GM23338 (cell line): ENCODE measurements around the gene FYN. TPM values are rescaled to one million over a fixed set of nuclear protein-coding genes. Genes with fewer than 3 reads are reported as not detected.

Experiments
- ATAC-seq: fragments of 200-7000 bp; cut with Tn5 transposase; 3 replicates; pipeline ENCODE4 v1.9.1; 2020
- DNase-seq: peaks from one replicate; pipeline ENCODE4 v3.0.0-alpha.2; 2015; ENCODE audit warnings: low spot score
- H2AFZ ChIP-seq: fragments of 200-600 bp; sonication (generic); 2 replicates; pipeline ENCODE4 v1.8.0; 2016; ENCODE audit warnings: antibody characterized with exemption, mild to moderate bottlenecking, moderate library complexity
- H3F3A ChIP-seq: fragments of 200-600 bp; sonication (generic); replicated peaks from 2 replicates; pipeline ENCODE4 v1.8.0; 2017; ENCODE audit warnings: antibody characterized with exemption, mixed run types, low read depth
- H3K27ac ChIP-seq: fragments of 200-600 bp; sonication (generic); 2 replicates; pipeline ENCODE4 v1.6.1; 2016; ENCODE audit warnings: low read depth
- H3K27me3 ChIP-seq: fragments of 200-600 bp; sonication (generic); 2 replicates; pipeline ENCODE4 v1.8.0; 2016; ENCODE audit warnings: mild to moderate bottlenecking, mixed run types, moderate library complexity; ENCODE audit not compliant: insufficient read depth
- H3K36me3 ChIP-seq: fragments of 200-600 bp; sonication (generic); 2 replicates; pipeline ENCODE4 v1.8.0; 2016; ENCODE audit warnings: mild to moderate bottlenecking; ENCODE audit not compliant: insufficient read depth
- H3K4me1 ChIP-seq: fragments of 200-600 bp; sonication (generic); 2 replicates; pipeline ENCODE4 v1.8.0; 2016; ENCODE audit warnings: mild to moderate bottlenecking, moderate library complexity; ENCODE audit not compliant: insufficient read depth
- H3K4me2 ChIP-seq: fragments of 200-600 bp; sonication (generic); 2 replicates; pipeline ENCODE4 v1.7.1; 2017; ENCODE audit warnings: mixed run types
- H3K4me3 ChIP-seq: fragments of 200-600 bp; sonication (generic); 2 replicates; pipeline ENCODE4 v1.6.1; 2016; ENCODE audit warnings: mixed run types
- H3K79me2 ChIP-seq: fragments of 200-600 bp; sonication (generic); replicated peaks from 2 replicates; pipeline ENCODE4 v1.8.0; 2017; ENCODE audit warnings: mild to moderate bottlenecking; ENCODE audit not compliant: insufficient read depth
- H3K9me2 ChIP-seq: fragments of 200-600 bp; sonication (generic); 2 replicates; pipeline ENCODE4 v1.8.0; 2017; ENCODE audit not compliant: insufficient read depth
- H4K20me1 ChIP-seq: fragments of 200-600 bp; sonication (generic); replicated peaks from 2 replicates; pipeline ENCODE4 v1.8.0; 2017; ENCODE audit warnings: mild to moderate bottlenecking; ENCODE audit not compliant: insufficient read depth
- H3K27ac Mint-ChIP-seq: 2 replicates; pipeline ENCODE4 v1.8.0; 2020; ENCODE audit warnings: inconsistent platforms, mild to moderate bottlenecking, moderate library complexity, mixed read lengths
- H3K27me3 Mint-ChIP-seq: 3 replicates; pipeline ENCODE4 v1.8.0; 2022; ENCODE audit warnings: low read depth, mild to moderate bottlenecking, moderate library complexity, mixed read lengths, inconsistent platforms; ENCODE audit not compliant: insufficient read depth, poor library complexity
- H3K36me3 Mint-ChIP-seq: 3 replicates; pipeline ENCODE4 v1.8.0; 2021; ENCODE audit warnings: low read depth, mild to moderate bottlenecking, inconsistent platforms, moderate library complexity, mixed read lengths
- H3K4me1 Mint-ChIP-seq: 3 replicates; pipeline ENCODE4 v1.8.0; 2020; ENCODE audit warnings: mild to moderate bottlenecking, inconsistent platforms, mixed read lengths
- H3K4me3 Mint-ChIP-seq: 3 replicates; pipeline ENCODE4 v1.8.0; 2021; ENCODE audit warnings: moderate library complexity, mild to moderate bottlenecking, inconsistent platforms, mixed read lengths
- H3K9me3 Mint-ChIP-seq: 3 replicates; pipeline ENCODE4 v1.8.0; 2020; ENCODE audit warnings: moderate library complexity, mild to moderate bottlenecking, inconsistent platforms, mixed read lengths
- EZH2phosphoT487 ChIP-seq: fragments of 200-600 bp; sonication (generic); IDR thresholded peaks from one replicate; pipeline ENCODE4 v1.8.1; 2018; ENCODE audit warnings: antibody characterized with exemption; ENCODE audit not compliant: unreplicated experiment
- POLR2AphosphoS5 ChIP-seq: IDR thresholded peaks from 2 replicates; pipeline ENCODE4 v1.6.1; 2016; ENCODE audit warnings: antibody characterized with exemption, low read depth
- polyA plus RNA-seq: library from polyadenylated mRNA; unstranded; fragments of >200 nt; fragmentation: Nextera tagmentation; extraction: Ambion mirVana; gene quantifications from 2 replicates; pipeline ENCODE4 v1.2.1, GENCODE V29; 2016
- total RNA-seq: library from RNA; depleted of rRNA; stranded (reverse); fragments of >200 nt; shearing (Covaris generic); gene quantifications from 2 replicates; pipeline ENCODE4 v1.2.3, GENCODE V29; 2014
- TF ChIP-seq, protein P1 (sequence below): fragments of 250-450 bp; sonication (Bioruptor Pico); IDR thresholded peaks from 2 replicates; pipeline ENCODE4 v1.5.0; 2020; ENCODE audit warnings: mild to moderate bottlenecking, moderate library complexity
- TF ChIP-seq, protein P2 (sequence below): IDR thresholded peaks from one replicate; pipeline ENCODE4 v1.6.1; 2018; ENCODE audit warnings: antibody characterized with exemption; ENCODE audit not compliant: unreplicated experiment

Gene FYN
- total and polyA plus RNA-seq, 2 experiments from 2014 or later, result 46.8 to 143 TPM

GRCh38 chr6:111842891-111843290 lies 30.4 kb downstream of the FYN start (continued):
- TF ChIP-seq, protein P1, sequence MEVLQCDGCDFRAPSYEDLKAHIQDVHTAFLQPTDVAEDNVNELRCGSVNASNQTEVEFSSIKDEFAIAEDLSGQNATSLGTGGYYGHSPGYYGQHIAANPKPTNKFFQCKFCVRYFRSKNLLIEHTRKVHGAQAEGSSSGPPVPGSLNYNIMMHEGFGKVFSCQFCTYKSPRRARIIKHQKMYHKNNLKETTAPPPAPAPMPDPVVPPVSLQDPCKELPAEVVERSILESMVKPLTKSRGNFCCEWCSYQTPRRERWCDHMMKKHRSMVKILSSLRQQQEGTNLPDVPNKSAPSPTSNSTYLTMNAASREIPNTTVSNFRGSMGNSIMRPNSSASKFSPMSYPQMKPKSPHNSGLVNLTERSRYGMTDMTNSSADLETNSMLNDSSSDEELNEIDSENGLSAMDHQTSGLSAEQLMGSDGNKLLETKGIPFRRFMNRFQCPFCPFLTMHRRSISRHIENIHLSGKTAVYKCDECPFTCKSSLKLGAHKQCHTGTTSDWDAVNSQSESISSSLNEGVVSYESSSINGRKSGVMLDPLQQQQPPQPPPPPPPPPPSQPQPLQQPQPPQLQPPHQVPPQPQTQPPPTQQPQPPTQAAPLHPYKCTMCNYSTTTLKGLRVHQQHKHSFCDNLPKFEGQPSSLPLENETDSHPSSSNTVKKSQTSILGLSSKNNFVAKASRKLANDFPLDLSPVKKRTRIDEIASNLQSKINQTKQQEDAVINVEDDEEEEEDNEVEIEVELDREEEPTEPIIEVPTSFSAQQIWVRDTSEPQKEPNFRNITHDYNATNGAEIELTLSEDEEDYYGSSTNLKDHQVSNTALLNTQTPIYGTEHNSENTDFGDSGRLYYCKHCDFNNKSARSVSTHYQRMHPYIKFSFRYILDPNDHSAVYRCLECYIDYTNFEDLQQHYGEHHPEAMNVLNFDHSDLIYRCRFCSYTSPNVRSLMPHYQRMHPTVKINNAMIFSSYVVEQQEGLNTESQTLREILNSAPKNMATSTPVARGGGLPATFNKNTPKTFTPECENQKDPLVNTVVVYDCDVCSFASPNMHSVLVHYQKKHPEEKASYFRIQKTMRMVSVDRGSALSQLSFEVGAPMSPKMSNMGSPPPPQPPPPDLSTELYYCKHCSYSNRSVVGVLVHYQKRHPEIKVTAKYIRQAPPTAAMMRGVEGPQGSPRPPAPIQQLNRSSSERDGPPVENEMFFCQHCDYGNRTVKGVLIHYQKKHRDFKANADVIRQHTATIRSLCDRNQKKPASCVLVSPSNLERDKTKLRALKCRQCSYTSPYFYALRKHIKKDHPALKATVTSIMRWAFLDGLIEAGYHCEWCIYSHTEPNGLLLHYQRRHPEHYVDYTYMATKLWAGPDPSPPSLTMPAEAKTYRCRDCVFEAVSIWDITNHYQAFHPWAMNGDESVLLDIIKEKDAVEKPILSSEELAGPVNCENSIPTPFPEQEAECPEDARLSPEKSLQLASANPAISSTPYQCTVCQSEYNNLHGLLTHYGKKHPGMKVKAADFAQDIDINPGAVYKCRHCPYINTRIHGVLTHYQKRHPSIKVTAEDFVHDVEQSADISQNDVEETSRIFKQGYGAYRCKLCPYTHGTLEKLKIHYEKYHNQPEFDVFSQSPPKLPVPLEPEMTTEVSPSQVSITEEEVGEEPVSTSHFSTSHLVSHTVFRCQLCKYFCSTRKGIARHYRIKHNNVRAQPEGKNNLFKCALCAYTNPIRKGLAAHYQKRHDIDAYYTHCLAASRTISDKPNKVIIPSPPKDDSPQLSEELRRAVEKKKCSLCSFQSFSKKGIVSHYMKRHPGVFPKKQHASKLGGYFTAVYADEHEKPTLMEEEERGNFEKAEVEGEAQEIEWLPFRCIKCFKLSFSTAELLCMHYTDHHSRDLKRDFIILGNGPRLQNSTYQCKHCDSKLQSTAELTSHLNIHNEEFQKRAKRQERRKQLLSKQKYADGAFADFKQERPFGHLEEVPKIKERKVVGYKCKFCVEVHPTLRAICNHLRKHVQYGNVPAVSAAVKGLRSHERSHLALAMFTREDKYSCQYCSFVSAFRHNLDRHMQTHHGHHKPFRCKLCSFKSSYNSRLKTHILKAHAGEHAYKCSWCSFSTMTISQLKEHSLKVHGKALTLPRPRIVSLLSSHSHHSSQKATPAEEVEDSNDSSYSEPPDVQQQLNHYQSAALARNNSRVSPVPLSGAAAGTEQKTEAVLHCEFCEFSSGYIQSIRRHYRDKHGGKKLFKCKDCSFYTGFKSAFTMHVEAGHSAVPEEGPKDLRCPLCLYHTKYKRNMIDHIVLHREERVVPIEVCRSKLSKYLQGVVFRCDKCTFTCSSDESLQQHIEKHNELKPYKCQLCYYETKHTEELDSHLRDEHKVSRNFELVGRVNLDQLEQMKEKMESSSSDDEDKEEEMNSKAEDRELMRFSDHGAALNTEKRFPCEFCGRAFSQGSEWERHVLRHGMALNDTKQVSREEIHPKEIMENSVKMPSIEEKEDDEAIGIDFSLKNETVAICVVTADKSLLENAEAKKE (CRISPR knock-in tag), result no peak
- no peak for TF ChIP-seq POLR2AphosphoS5

GRCh38 chr6:111842271-111842822 lies 30.9 kb downstream of the FYN start:
- Mint-ChIP-seq H3K27me3 (no peaks in the 10 kb centered on the region), H3K9me3 (no peaks in the 10 kb centered on the region), H3K4me1 (peaks cover 41% of the 10 kb centered on the region; the same call in 2 of the 3 replicates), H3K36me3 (no peaks in the 10 kb centered on the region; the same call in 2 of the 3 replicates), H3K27ac (no peak overlapping the region), H3K4me3 (no peak overlapping the region)
- no peak for DNase-seq
- no peaks in the 10 kb centered on the region for H3K36me3 ChIP-seq
- peaks cover 48% of the 10 kb centered on the region for H3K4me1 ChIP-seq
- no peak overlapping the region for H3K27ac ChIP-seq
- H3K9me2 ChIP-seq, result no peaks in the 10 kb centered on the region
- H4K20me1 ChIP-seq, result peaks cover 4% of the 10 kb centered on the region; the same call in 1 of the 2 replicates
- no peak overlapping the region for H2AFZ ChIP-seq
- H3K4me3 ChIP-seq, result no peak overlapping the region
- ATAC-seq, result no peak
- H3K27me3 ChIP-seq, result no peaks in the 10 kb centered on the region
- H3K4me2 ChIP-seq, result no peak overlapping the region
- peaks cover 30% of the 10 kb centered on the region for H3K79me2 ChIP-seq
- H3F3A ChIP-seq, result peaks cover 3% of the 10 kb centered on the region; the same call in 1 of the 2 replicates
- TF ChIP-seq, protein P2, sequence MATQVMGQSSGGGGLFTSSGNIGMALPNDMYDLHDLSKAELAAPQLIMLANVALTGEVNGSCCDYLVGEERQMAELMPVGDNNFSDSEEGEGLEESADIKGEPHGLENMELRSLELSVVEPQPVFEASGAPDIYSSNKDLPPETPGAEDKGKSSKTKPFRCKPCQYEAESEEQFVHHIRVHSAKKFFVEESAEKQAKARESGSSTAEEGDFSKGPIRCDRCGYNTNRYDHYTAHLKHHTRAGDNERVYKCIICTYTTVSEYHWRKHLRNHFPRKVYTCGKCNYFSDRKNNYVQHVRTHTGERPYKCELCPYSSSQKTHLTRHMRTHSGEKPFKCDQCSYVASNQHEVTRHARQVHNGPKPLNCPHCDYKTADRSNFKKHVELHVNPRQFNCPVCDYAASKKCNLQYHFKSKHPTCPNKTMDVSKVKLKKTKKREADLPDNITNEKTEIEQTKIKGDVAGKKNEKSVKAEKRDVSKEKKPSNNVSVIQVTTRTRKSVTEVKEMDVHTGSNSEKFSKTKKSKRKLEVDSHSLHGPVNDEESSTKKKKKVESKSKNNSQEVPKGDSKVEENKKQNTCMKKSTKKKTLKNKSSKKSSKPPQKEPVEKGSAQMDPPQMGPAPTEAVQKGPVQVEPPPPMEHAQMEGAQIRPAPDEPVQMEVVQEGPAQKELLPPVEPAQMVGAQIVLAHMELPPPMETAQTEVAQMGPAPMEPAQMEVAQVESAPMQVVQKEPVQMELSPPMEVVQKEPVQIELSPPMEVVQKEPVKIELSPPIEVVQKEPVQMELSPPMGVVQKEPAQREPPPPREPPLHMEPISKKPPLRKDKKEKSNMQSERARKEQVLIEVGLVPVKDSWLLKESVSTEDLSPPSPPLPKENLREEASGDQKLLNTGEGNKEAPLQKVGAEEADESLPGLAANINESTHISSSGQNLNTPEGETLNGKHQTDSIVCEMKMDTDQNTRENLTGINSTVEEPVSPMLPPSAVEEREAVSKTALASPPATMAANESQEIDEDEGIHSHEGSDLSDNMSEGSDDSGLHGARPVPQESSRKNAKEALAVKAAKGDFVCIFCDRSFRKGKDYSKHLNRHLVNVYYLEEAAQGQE, result no peak
- TF ChIP-seq, protein P1 (CRISPR knock-in tag), result no peak
- no peak for TF ChIP-seq EZH2phosphoT487
